NCI-H2081 treated with DMSO at 0.1 percent for 48 hours (cell line): Measurements from ENCODE around the gene LOX.

Experiments
- DNase-seq: peaks from one replicate; lab custom pipeline; 2025; lab: John Stamatoyannopoulos, UW

Gene LOX

DNA sequence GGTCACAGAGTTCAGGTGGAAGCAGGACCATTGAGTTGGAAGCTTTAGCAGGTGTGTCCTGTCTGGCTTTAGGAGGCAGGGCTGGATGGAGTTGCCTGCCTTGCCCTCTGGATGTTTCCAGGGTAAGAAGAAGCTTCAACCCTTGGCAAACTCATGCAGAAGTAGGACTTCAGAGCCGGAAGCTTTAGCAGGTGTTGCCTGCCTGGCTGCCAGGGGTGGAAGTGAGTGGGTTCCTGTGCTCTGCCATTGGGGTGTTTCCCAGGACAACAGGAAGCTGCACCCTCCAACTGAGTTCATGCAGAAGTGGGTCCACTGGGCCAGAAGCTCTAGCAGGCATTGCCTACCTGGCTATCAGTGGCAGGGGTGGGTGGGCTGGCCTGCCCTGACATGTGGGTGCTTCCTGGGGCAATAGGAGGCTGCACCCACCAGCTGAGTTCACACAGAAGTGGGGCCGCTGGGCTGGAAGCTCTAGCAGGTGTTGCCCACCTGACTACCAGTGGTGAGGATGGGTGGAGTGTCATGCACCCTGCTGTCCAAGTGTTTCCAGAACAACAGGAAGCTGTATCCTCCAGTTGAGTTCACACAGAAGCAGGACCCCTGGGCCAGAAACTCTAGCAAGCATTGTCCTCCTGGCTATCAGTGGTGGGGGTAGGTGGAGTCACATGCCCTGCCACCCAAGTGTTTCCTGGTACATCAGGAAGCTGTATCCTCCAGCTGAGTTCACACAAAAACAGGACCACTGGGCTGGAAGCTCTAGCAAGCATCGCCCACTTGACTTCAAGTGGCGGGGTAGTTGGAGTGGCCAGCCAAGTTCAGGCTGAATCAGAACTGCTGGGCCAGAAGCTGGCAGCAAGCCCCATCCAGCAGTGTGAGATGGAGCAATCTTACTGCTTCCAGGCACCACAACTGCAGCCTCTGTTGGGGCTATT is 24.6 kb downstream of the LOX start:
- DNase-seq = no peak

DNA sequence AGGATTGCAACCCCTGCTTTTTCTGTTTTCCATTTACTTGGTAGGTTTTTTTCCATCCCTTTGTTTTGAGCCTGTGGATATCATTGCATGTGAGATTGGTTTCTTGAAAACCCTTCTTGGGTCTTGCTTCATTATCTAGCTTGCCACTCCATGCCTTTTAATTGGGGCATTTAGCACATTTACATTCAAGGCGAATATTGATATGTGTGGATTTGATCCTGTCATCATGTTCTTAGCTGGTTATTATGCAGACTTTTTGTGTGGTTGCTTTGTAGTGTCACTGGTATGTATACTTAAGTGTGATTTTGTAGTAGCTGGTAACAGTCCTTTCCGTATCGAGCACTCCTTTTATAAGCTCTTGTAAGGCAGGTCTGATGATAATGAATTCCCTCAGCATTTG is 26.5 kb downstream of the LOX start:
- DNase-seq = no peak

DNA sequence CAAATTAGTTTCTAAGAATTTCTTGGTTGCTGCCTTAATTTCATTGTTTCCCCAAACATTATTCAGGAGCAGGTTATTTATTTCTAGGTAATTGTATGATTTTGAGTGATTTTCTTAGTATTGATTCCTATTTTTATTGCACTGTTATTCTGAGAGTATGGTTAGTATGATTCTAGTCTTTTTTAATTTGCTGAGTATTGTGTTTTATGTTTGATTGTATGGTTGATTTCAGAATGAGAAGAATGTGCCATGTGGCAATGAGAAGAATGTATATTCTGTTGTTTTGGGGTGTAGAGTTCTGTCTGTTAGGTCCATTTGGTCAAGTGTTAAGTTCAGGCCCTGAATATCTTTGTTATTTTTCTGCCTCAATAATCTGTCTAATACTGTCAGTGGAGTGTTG is 27.1 kb downstream of the LOX start:
- DNase-seq = no peak

DNA sequence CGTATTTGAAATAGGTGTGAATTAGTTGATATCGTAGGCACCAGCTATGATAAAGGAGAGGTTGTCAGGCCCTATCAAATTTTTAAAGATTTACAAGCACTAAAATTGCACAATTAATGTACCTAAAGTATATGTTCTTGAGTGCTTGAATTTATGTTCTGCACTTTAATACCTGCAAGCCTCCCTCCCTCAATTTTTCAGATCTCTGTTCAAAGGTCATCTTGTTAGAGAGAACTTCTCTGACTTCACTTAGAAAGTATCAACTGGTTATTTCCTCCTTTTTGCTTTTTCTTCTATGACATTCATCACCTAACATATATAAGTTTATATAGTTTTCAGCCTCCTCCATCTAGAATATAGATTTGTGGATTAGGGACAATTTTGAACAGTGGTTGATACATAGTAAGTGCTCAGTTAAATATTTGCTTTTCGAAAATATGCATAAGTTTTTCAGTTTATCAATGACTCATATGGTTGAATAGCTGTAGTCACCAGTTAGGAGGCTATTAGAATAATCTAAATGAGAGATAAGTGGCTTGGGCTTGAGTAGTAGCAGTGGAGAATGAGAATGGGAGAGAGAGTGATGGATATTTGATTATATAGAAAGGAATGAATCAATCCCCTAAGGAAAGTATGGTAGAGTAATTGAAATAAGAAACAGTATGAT is 37.3 kb downstream of the LOX start:
- no peak for DNase-seq

DNA sequence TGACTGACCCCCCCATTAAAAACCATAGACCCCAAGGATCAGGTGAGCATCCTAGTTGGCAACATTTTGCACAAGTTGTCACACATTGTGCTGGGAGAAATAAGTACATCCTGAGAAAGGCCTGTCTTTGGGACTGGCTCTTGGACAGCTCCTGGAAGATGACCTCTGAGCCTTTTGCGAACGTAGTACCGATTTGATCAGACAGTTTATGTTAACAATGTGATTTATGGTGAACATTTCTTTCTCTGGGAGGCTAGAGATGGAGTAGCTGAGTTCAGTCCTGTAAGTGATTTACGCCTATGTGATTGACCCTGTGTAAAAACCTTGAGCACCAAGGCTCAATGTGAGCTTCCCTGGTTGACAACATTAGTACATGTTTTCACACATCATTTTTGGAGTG is 41.7 kb downstream of the LOX start:
- DNase-seq = no peak

DNA sequence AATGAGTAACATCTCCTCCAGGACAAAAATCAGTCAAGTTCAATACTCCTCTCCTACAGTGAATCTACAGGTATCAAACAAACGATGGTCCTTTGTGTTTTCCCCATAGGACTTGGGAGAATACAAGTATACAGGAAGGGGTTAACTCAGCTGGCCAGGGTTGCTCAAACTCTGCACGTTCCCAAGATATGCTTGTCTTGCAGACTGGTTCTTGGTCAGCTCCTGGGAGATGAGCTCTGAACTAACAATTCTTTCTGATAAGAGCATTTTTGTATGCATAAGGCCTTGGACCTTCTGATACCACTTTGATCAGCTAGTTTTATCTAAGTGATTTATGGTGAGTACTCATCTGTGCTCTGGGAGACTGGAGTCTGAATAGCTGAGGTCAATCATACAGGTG is 42.1 kb downstream of the LOX start:
- DNase-seq = no peak

DNA sequence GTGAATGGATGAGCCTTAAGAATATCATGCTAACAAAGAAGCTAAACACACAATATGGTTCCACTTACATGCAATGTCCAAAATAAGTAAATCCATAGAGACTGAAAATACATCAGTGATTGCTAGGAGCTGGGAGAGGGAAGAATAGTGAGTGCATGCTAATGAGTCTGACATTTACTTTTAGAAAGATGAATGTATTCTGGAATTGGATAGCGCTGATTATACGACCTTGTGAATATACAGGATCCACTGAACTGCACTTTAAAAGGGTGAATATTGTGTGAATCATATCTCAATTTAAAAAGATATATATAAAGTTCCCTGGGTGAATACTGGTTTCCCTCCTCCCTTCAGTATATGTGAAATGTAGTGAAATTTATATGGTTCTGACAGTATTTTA is 46.2 kb downstream of the LOX start:
- no peak for DNase-seq

DNA sequence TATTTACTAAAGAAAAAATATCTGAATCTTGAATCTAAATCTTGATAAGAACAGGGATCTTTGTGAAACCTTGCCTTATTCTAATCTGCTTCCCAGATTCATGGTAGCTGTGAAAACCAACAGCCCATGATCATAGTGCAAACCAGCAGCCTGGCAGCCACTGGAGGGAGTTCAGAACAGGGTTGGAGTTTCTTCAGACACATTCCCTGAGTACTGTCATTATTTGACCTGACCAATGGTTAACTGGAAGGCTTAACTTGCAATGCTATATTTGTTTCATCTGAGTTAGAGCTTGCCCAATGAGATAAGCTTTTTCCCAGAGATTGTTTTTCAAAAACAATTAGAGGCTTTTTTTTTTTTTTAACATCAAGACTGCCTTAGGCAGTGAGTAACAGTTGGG is 47.8 kb downstream of the LOX start:
- DNase-seq = no peak

DNA sequence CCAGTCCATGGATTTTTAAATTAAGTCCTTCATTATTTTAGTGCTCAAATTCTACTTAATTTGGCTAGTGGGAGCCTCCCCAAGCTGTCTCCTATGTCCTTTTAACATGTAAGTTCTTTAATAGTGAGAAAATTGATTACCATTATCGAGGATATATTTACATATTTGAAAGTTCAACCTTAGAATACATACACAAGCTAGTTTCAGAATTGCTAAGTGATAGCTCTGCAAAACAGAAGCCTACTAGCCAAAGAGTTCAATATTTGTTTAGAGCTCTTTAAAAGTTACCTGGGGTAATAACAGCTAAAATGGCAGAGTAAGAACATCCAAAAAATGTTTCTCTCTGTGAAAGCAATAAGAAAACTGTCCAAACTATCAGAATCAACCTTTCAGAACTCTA is 48.2 kb downstream of the LOX start:
- no peak for DNase-seq

DNA sequence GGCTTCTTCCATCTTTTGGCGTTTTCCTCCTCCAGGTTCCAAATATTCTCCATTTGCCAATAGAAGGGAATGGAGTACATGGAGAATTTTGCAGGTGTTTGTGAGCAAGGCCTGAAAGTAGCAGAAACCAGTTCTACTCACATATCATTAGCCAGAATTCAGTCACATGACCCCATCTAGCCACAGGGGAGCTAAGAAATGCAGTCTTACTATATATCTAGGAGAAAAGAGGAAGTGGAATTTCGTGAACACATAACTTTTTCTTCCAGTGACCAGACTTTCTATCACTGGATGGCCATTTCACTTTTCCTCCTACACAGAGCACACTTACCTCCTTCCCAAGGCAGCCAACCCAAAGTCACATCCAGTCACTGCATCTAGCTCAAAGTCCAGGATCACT is 55.1 kb downstream of the LOX start:
- DNase-seq = no peak

DNA sequence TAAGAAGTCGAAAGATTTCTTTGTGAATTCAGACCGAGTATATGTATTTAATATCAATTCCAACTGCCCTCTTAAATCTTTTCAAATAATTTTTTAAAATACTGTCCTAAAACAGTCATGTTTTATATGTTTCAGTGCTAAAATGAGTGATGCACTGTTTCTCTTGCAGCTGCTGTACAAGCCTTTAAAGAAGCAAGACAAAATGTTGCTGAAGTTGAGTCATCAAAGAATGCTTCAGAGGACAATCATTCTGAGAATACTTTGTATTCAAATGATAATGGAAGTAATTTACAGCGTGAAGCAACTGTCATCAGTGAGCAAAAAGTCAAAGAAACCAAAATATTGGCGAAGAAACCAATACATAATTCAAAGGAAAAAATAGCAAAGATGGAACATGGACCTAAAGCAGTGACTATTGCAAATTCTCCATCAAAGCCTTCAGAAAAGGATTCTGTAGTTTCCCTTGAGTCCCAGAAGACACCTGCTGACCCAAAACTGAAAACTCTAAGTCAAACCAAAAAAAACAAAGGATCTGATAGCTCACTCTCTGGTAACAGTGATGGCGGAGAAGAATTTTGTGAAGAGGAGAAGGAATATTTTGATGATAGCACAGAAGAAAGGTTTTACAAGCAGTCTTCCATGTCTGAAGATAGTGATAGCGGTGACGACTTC is 58.0 kb downstream of the LOX start:
- no peak for DNase-seq

DNA sequence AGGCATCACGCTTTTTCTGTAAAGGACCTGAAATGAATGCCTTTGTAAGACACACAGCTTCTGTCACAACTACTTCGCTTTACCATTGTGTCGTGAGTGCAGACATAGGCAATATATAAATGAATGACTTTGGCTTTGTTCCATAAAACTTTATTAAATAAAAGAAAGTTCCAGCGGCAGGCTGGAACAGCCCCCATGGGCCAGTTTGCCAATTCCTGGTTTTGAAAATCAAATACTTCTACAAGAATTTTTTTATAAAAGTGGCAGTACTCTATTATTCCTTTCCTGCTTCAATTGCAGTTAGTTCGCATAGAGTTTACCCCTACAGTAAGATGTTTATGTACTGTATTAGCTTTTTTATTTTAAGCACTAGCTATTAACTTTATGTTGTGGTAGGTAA is 62.6 kb downstream of the LOX start:
- no peak for DNase-seq

DNA sequence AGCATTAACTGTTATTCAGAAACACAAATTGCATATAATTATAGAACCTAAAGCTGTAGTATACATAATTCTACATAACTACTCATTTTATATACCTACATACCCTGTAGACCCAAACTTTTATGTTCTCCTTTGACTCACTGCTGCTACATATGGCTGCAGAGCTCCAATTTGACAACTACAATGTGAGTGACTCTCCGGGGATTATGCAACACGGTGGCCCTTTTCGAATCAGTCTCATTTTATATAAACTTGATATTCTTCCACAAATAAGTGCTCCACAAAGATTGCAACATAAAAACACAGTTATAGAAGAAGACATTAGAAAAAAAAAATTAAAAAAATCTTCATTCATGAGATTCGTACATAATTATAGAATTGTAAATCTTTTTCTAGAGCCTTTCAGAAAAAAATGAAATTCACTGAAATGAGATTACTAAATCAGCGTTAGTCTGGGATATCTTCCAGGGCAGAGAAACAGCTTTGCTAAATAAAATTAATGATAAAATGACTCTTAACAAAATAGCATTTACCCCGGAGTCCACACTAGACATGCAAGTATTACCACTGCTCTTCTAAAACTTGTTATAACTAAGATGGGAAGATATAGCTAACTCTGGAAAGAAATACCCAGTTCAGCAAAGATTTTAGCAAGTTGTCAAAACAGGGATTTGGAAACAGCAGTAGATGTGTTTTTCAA is 63.7 kb downstream of the LOX start:
- no peak for DNase-seq
